Stomach (tissue), 4 donors: ENCODE measurements around the gene SUSD6.

Experiments used
- EP300 ChIP-seq: sonication (generic); formaldehyde crosslinking; IDR thresholded peaks from one replicate; pipeline ENCODE4 v1.6.1; 2017; ENCODE audit warnings: antibody characterized with exemption
- TF ChIP-seq, protein P1 (sequence below), 7 experiments: fragments of 450-650 bp in 4 of 7; fragments of 200-600 bp in 3 of 7; sonication (generic) in 3 of 7; IDR thresholded peaks; one replicate each; pipeline ENCODE4 v1.5.1; 2016 to 2019; ENCODE audit warnings: antibody characterized with exemption in 7 of 7, control low read depth in 2 of 7, mild to moderate bottlenecking in 1 of 7

DNA sequence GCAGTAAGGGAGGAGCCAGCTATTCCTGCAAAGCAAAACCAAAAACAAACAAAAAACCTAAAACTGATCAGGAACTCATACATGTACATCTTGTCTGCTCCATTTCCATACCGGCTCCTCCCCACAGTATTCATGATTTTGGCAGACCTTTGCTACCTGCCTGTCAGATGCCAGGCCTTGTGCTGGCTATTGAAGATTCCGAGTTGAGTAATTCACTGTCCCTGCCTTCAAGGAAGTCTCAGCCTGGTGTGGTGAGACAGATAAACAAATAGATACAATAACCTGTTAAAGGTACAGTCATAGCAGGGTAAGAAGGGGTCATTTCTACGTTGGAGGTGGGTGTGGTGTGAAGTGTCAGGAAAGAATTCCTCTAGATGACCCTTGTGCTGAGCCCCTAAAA is 42.7 kb downstream of the SUSD6 start:
- no peak for TF ChIP-seq EP300
- TF ChIP-seq, protein P1, sequence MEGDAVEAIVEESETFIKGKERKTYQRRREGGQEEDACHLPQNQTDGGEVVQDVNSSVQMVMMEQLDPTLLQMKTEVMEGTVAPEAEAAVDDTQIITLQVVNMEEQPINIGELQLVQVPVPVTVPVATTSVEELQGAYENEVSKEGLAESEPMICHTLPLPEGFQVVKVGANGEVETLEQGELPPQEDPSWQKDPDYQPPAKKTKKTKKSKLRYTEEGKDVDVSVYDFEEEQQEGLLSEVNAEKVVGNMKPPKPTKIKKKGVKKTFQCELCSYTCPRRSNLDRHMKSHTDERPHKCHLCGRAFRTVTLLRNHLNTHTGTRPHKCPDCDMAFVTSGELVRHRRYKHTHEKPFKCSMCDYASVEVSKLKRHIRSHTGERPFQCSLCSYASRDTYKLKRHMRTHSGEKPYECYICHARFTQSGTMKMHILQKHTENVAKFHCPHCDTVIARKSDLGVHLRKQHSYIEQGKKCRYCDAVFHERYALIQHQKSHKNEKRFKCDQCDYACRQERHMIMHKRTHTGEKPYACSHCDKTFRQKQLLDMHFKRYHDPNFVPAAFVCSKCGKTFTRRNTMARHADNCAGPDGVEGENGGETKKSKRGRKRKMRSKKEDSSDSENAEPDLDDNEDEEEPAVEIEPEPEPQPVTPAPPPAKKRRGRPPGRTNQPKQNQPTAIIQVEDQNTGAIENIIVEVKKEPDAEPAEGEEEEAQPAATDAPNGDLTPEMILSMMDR (IDR thresholded peaks at IDR 0.05): no peak
